ENCODE measurements around the gene SHB. TPM values are rescaled to one million over a fixed set of nuclear protein-coding genes. Genes with fewer than 3 reads are reported as not detected.
A peak's percentile ranks its signal among the peaks of the same experiment; 100 is the strongest.

Gene SHB, protein sequence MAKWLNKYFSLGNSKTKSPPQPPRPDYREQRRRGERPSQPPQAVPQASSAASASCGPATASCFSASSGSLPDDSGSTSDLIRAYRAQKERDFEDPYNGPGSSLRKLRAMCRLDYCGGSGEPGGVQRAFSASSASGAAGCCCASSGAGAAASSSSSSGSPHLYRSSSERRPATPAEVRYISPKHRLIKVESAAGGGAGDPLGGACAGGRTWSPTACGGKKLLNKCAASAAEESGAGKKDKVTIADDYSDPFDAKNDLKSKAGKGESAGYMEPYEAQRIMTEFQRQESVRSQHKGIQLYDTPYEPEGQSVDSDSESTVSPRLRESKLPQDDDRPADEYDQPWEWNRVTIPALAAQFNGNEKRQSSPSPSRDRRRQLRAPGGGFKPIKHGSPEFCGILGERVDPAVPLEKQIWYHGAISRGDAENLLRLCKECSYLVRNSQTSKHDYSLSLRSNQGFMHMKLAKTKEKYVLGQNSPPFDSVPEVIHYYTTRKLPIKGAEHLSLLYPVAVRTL
- total RNA-seq (2021) (9.5 to 12.2 TPM (median 10.6 TPM) in 3 replicates), Bru-seq, nascent RNA (percentile 56 among the genes with signal in this experiment)
- long read RNA-seq, experiment 1, transcript SHB-201 (6 exons, 2,783 nt): major isoform, 58 of 62 reads
- long read RNA-seq, experiment 1, partial matches to known transcripts: 1 of 62 reads
- long read RNA-seq, experiment 1, other reads (novel, unspliced or antisense): 3 of 62 reads
- long read RNA-seq, experiment 2, transcript SHB-201 (6 exons, 2,783 nt): major isoform, 13 of 21 reads
- long read RNA-seq, experiment 2, partial matches to known transcripts: 4 of 21 reads
- long read RNA-seq, experiment 2, other reads (novel, unspliced or antisense): 4 of 21 reads
- long read RNA-seq, experiment 3, partial matches to known transcripts: 0 of 3 reads
- long read RNA-seq, experiment 3, other reads (novel, unspliced or antisense): 3 of 3 reads

DNA sequence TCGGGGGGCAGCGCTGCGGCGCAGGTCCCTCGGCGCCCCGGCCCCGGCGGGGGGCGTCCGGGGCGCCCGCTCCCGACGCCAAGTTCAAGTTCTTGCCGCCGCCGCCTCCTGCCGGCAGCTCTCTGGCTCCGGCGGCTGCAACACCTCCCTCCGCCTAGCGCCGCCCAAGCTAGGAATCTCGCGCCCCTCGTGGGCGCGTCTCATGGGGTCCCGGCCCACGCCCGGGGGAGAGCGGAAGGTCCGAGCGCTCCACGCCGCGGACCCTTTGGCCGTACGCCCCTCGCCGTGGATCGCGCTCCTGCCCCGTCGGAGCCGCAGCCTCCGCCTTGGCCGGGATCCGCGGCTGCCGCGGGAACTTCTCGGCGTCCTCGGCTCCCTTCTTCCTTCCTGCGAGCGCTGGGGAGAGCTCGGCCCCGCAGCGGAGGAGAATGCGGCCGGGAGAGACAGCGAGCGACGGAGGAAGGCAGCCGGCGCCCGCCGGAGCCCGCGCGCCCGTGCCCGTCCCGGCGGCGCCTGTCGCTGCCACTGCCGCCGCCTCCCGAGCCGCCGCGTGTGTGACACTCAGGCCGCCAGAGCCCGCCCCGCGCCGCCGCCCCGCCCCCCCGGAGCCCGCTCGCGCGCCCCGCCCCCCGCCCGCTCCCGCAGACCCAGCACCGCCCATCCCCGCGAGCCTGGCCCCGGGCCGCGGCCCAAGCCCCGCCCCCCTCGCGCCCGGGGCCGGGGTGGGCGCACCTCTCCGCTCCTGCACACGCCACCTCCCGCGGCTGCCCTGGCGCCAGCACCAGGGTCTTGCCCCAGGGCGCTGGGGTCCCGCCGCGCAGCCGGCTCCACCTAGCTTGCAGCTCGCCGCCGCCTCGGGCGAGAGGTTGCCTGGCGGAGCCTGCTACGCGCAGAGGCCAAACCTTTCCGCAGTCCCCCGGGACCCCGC is at the start of gene SHB:
SHB (minus strand) TSS at position 527 of the 928 bp plus-strand sequence. CDS start 582 bp downstream, outside the sequence.
- peaks cover 30% of the 10 kb centered on the region for H3K27me3 Mint-ChIP-seq (ENCODE audit: low read depth)
- peak within 1 kb of the TSS; percentile 37; the same call in 1 of the 2 replicates for H3K27ac Mint-ChIP-seq
- no peaks in the 10 kb centered on the region for H3K36me3 Mint-ChIP-seq
- peak; percentile 52 for ATAC-seq
- peak; percentile 77 for DNase-seq (ENCODE audit: low spot score)
- no peaks in the 10 kb centered on the region for H3K9me3 Mint-ChIP-seq
- H3K4me1 Mint-ChIP-seq: peaks cover 46% of the 10 kb centered on the region
- ChIA-PET POLR2A (interaction anchor here (1.0 to 4.1 kb wide), 4 partner anchors 23 to 166 kb away, joined by 3 to 21 read pairs (median 4); no protein-coding TSS in a partner anchor), CTCF (interaction anchor here (0.7 to 3.7 kb wide), 3 partner anchors 19 to 155 kb away, joined by 3 to 42 read pairs (median 6); no protein-coding TSS in a partner anchor)
- peak within 1 kb of the TSS; percentile 80 for H3K4me3 Mint-ChIP-seq
- TF ChIP-seq, protein P1, sequence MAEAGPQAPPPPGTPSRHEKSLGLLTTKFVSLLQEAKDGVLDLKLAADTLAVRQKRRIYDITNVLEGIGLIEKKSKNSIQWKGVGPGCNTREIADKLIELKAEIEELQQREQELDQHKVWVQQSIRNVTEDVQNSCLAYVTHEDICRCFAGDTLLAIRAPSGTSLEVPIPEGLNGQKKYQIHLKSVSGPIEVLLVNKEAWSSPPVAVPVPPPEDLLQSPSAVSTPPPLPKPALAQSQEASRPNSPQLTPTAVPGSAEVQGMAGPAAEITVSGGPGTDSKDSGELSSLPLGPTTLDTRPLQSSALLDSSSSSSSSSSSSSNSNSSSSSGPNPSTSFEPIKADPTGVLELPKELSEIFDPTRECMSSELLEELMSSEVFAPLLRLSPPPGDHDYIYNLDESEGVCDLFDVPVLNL (CRISPR knock-in tag; IDR thresholded peaks at IDR 0.05; ENCODE audit: borderline replicate concordance, low read depth): no peak
- TF ChIP-seq GRHL2 (CRISPR knock-in tag; IDR thresholded peaks at IDR 0.05; ENCODE audit: insufficient replicate concordance, severe bottlenecking) (no peak), ZNF423 (CRISPR knock-in tag; IDR thresholded peaks at IDR 0.05) (peak; percentile 88), SP1 (CRISPR knock-in tag; conservative IDR thresholded peaks at IDR 0.05) (peak; percentile 58)
- TF ChIP-seq, protein P2, sequence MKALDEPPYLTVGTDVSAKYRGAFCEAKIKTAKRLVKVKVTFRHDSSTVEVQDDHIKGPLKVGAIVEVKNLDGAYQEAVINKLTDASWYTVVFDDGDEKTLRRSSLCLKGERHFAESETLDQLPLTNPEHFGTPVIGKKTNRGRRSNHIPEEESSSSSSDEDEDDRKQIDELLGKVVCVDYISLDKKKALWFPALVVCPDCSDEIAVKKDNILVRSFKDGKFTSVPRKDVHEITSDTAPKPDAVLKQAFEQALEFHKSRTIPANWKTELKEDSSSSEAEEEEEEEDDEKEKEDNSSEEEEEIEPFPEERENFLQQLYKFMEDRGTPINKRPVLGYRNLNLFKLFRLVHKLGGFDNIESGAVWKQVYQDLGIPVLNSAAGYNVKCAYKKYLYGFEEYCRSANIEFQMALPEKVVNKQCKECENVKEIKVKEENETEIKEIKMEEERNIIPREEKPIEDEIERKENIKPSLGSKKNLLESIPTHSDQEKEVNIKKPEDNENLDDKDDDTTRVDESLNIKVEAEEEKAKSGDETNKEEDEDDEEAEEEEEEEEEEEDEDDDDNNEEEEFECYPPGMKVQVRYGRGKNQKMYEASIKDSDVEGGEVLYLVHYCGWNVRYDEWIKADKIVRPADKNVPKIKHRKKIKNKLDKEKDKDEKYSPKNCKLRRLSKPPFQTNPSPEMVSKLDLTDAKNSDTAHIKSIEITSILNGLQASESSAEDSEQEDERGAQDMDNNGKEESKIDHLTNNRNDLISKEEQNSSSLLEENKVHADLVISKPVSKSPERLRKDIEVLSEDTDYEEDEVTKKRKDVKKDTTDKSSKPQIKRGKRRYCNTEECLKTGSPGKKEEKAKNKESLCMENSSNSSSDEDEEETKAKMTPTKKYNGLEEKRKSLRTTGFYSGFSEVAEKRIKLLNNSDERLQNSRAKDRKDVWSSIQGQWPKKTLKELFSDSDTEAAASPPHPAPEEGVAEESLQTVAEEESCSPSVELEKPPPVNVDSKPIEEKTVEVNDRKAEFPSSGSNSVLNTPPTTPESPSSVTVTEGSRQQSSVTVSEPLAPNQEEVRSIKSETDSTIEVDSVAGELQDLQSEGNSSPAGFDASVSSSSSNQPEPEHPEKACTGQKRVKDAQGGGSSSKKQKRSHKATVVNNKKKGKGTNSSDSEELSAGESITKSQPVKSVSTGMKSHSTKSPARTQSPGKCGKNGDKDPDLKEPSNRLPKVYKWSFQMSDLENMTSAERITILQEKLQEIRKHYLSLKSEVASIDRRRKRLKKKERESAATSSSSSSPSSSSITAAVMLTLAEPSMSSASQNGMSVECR (CRISPR knock-in tag; IDR thresholded peaks at IDR 0.05; ENCODE audit: borderline replicate concordance): 0 out of 2 replicates have a peak, but pooled peaks have one; percentile 28

DNA sequence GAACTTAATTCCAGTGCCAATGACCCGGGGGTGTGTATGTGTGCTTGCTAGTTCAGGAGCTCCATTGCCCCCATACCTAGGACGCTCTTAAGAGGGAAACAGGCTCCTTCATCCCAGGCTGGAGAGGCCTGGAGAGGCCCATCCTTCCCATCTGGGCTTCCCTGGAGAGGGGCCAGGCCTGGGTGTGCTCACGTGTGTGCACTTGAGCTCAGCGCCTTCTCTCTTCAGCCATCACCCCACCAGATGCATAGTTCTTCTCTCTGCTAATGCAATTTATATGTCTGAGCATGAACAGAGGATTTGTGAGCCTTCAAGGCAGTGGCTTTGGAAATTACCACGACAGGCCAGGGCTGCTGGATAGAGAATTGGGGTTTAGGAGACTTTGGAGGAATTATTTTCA is 48.6 kb upstream of the SHB start:
- CTCF ChIA-PET: interaction anchor here (1.0 kb wide), 1 partner anchor 16 kb away, joined by 4 read pairs; no protein-coding TSS in a partner anchor
- DNase-seq (ENCODE audit: low spot score) (no peak), ATAC-seq (no peak)
- H3K4me1 Mint-ChIP-seq: no peaks in the 10 kb centered on the region
- no peaks in the 10 kb centered on the region for H3K36me3 Mint-ChIP-seq
- POLR2A ChIA-PET: no interaction called here
- no peaks in the 10 kb centered on the region for H3K9me3 Mint-ChIP-seq
- H3K27me3 Mint-ChIP-seq (ENCODE audit: low read depth): peaks cover 10% of the 10 kb centered on the region
- H3K27ac Mint-ChIP-seq: no peak overlapping the region
- no peak overlapping the region for H3K4me3 Mint-ChIP-seq
- TF ChIP-seq ZNF219 (CRISPR knock-in tag; IDR thresholded peaks at IDR 0.05; ENCODE audit: borderline replicate concordance): no peak
- TF ChIP-seq FOXJ3 (CRISPR knock-in tag; IDR thresholded peaks at IDR 0.05; ENCODE audit: borderline replicate concordance): no peak
- TF ChIP-seq RORB (CRISPR knock-in tag; IDR thresholded peaks at IDR 0.05): no peak
- TF ChIP-seq, protein P3, sequence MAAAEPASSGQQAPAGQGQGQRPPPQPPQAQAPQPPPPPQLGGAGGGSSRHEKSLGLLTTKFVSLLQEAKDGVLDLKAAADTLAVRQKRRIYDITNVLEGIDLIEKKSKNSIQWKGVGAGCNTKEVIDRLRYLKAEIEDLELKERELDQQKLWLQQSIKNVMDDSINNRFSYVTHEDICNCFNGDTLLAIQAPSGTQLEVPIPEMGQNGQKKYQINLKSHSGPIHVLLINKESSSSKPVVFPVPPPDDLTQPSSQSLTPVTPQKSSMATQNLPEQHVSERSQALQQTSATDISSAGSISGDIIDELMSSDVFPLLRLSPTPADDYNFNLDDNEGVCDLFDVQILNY (CRISPR knock-in tag; IDR thresholded peaks at IDR 0.05): no peak
- no peak for TF ChIP-seq NFE2L1 (CRISPR knock-in tag; IDR thresholded peaks at IDR 0.05)
- TF ChIP-seq TCF7 (CRISPR knock-in tag; IDR thresholded peaks at IDR 0.05; ENCODE audit: low read depth): no peak
- TF ChIP-seq, protein P4, sequence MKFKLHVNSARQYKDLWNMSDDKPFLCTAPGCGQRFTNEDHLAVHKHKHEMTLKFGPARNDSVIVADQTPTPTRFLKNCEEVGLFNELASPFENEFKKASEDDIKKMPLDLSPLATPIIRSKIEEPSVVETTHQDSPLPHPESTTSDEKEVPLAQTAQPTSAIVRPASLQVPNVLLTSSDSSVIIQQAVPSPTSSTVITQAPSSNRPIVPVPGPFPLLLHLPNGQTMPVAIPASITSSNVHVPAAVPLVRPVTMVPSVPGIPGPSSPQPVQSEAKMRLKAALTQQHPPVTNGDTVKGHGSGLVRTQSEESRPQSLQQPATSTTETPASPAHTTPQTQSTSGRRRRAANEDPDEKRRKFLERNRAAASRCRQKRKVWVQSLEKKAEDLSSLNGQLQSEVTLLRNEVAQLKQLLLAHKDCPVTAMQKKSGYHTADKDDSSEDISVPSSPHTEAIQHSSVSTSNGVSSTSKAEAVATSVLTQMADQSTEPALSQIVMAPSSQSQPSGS (CRISPR knock-in tag; IDR thresholded peaks at IDR 0.05; ENCODE audit: borderline replicate concordance, low read depth): no peak
- TF ChIP-seq TP53 (CRISPR knock-in tag; IDR thresholded peaks at IDR 0.05): no peak
- TF ChIP-seq, protein P5, sequence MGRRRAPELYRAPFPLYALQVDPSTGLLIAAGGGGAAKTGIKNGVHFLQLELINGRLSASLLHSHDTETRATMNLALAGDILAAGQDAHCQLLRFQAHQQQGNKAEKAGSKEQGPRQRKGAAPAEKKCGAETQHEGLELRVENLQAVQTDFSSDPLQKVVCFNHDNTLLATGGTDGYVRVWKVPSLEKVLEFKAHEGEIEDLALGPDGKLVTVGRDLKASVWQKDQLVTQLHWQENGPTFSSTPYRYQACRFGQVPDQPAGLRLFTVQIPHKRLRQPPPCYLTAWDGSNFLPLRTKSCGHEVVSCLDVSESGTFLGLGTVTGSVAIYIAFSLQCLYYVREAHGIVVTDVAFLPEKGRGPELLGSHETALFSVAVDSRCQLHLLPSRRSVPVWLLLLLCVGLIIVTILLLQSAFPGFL (CRISPR knock-in tag; IDR thresholded peaks at IDR 0.05; ENCODE audit: borderline replicate concordance): no peak
- TF ChIP-seq CREB1 (CRISPR knock-in tag; IDR thresholded peaks at IDR 0.05): no peak
- TF ChIP-seq, protein P6, sequence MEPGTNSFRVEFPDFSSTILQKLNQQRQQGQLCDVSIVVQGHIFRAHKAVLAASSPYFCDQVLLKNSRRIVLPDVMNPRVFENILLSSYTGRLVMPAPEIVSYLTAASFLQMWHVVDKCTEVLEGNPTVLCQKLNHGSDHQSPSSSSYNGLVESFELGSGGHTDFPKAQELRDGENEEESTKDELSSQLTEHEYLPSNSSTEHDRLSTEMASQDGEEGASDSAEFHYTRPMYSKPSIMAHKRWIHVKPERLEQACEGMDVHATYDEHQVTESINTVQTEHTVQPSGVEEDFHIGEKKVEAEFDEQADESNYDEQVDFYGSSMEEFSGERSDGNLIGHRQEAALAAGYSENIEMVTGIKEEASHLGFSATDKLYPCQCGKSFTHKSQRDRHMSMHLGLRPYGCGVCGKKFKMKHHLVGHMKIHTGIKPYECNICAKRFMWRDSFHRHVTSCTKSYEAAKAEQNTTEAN (CRISPR knock-in tag; IDR thresholded peaks at IDR 0.05): no peak
- TF ChIP-seq, protein P7, sequence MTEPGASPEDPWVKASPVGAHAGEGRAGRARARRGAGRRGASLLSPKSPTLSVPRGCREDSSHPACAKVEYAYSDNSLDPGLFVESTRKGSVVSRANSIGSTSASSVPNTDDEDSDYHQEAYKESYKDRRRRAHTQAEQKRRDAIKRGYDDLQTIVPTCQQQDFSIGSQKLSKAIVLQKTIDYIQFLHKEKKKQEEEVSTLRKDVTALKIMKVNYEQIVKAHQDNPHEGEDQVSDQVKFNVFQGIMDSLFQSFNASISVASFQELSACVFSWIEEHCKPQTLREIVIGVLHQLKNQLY (CRISPR knock-in tag; IDR thresholded peaks at IDR 0.05): no peak

All from WTC11 (cell line).